Calu3 (cell line): ENCODE data around the gene NGF. TPM values are rescaled to one million over a fixed set of nuclear protein-coding genes. Genes with fewer than 3 reads are reported as not detected.
A peak's percentile ranks its signal among the peaks of the same experiment; 100 is the strongest.

Experiments used
- BruUV-seq: library from RNA; stranded (reverse); fragments of 400-500 nt; replicated peaks from 2 replicates; lab custom pipeline; 2021; lab: Mats Ljungman, UMichigan
- CTCF ChIA-PET: fragments of 300-600 bp; sonication (Branson Sonifier 250); formaldehyde crosslinking; loops from one replicate; lab custom pipeline; 2022; ENCODE audit warnings: antibody characterized with exemption; lab: Charles Lee
- DNase-seq: peaks from one replicate; pipeline ENCODE4 v3.0.0; 2022
- H3K27ac Mint-ChIP-seq: one replicate; pipeline ENCODE4 v1.8.0; 2022; ENCODE audit warnings: mixed read lengths; ENCODE audit not compliant: unreplicated experiment
- H3K27me3 Mint-ChIP-seq: one replicate; pipeline ENCODE4 v1.8.0; 2022; ENCODE audit warnings: mixed read lengths; ENCODE audit not compliant: unreplicated experiment
- H3K36me3 Mint-ChIP-seq: one replicate; pipeline ENCODE4 v1.8.0; 2022; ENCODE audit warnings: mild to moderate bottlenecking, moderate library complexity, mixed read lengths; ENCODE audit not compliant: insufficient read depth, unreplicated experiment
- H3K4me1 Mint-ChIP-seq: one replicate; pipeline ENCODE4 v1.8.0; 2022; ENCODE audit warnings: mild to moderate bottlenecking, low read depth, mixed read lengths; ENCODE audit not compliant: unreplicated experiment
- H3K4me3 Mint-ChIP-seq: one replicate; pipeline ENCODE4 v1.8.0; 2022; ENCODE audit warnings: mild to moderate bottlenecking, low read depth, moderate library complexity, mixed read lengths; ENCODE audit not compliant: unreplicated experiment
- H3K9me3 Mint-ChIP-seq: one replicate; pipeline ENCODE4 v1.8.0; 2022; ENCODE audit warnings: low read depth, mixed read lengths; ENCODE audit not compliant: unreplicated experiment
- intact Hi-C: fragments of 100-400 bp; cut with micrococcal nuclease; formaldehyde crosslinking; loops from one replicate; pipeline ENCODE4 v1.10.0; 2022; ENCODE audit not compliant: unreplicated experiment
- total RNA-seq: library from RNA; stranded (reverse); gene quantifications from 2 replicates; pipeline ENCODE4 v1.2.3, GENCODE V29; 2022
- TF ChIP-seq, protein P1 (sequence below): fragments of 200-600 bp; IDR thresholded peaks from one replicate; pipeline ENCODE4 v1.8.0; 2022; ENCODE audit warnings: antibody characterized with exemption; ENCODE audit not compliant: unreplicated experiment

NGF gene
- total RNA-seq, 1 experiment from 2014 or later: not detected

DNA sequence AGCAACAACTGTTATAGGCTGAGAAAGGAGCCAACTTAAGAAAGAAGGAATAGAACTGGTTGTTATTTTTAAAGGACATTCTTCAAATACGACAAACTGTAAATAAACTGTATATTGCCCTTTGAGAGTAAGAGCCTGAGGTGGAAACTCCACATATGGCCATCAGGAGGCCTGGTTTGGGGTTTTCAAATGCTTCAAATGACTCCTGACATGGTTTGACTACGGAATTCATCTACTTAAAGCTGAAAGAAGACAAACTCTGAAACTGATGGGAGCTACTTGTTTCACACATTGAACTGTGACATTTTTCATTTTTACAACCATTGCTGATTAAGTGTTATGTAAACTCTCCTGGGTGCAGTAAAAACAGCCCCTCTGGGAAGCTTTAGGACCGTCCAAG lies 59.8 kb downstream of the NGF start:
- Mint-ChIP-seq H3K4me1 (no peaks in the 10 kb centered on the region), H3K36me3 (no peaks in the 10 kb centered on the region), H3K9me3 (peaks cover 2% of the 10 kb centered on the region), H3K27ac (no peak overlapping the region), H3K4me3 (no peak overlapping the region), H3K27me3 (peaks cover 52% of the 10 kb centered on the region)
- BruUV-seq: no TSS peak
- intact Hi-C loops: loop anchor here (5.0 kb wide), 1 partner anchor 189 kb away; no protein-coding TSS in a partner anchor
- TF ChIP-seq, protein P1, sequence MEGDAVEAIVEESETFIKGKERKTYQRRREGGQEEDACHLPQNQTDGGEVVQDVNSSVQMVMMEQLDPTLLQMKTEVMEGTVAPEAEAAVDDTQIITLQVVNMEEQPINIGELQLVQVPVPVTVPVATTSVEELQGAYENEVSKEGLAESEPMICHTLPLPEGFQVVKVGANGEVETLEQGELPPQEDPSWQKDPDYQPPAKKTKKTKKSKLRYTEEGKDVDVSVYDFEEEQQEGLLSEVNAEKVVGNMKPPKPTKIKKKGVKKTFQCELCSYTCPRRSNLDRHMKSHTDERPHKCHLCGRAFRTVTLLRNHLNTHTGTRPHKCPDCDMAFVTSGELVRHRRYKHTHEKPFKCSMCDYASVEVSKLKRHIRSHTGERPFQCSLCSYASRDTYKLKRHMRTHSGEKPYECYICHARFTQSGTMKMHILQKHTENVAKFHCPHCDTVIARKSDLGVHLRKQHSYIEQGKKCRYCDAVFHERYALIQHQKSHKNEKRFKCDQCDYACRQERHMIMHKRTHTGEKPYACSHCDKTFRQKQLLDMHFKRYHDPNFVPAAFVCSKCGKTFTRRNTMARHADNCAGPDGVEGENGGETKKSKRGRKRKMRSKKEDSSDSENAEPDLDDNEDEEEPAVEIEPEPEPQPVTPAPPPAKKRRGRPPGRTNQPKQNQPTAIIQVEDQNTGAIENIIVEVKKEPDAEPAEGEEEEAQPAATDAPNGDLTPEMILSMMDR: no peak
- CTCF ChIA-PET: no interaction called here
- no peak for DNase-seq

DNA sequence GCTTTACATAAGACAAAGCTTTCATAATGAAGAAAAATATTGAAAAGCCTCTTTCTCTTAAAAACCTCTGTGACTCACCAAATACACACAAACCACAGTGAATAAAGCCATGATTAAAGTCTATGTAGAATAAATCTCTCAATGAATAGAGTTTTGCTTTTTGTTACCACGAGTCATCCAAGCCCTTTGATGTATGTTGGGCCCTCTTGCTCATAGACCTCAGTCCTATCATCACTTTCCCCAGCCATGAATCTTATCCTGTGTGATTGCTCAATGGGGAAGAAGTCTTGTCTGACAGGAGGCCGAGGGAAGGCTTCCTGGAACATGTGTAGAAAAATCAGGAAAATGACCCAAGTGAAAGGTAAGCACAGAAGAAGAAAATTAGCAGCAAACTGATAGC lies 60.8 kb downstream of the NGF start:
- peaks cover 2% of the 10 kb centered on the region for H3K9me3 Mint-ChIP-seq
- no peak overlapping the region for H3K4me3 Mint-ChIP-seq
- no peak overlapping the region for H3K27ac Mint-ChIP-seq
- H3K36me3 Mint-ChIP-seq: no peaks in the 10 kb centered on the region
- H3K27me3 Mint-ChIP-seq: peaks cover 53% of the 10 kb centered on the region
- BruUV-seq: no TSS peak
- TF ChIP-seq, protein P1: no peak
- DNase-seq: no peak
- no peaks in the 10 kb centered on the region for H3K4me1 Mint-ChIP-seq
- intact Hi-C loops: loop anchor here (5.0 kb wide), 1 partner anchor 190 kb away; no protein-coding TSS in a partner anchor
- CTCF ChIA-PET: no interaction called here

DNA sequence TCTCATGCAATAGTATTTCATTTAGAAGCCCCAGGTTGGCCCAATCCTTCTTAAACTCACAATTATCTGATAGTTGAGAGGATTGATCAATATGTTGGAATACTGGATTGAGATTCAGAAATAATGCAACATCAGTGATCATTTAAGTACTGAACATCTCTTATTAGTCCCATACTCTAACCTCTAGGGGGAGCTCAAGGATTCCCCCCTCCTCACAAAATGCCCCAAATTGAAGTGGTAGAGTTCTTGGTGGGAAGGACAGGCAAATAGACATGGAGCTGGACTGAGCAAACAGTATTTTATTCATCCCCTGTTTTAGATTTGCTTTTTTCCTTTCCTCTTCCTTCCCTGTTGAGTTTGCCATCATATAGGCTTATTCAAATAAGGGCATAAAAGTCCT lies 62.8 kb downstream of the NGF start:
- no peak for DNase-seq
- H3K27me3 Mint-ChIP-seq: peaks cover 60% of the 10 kb centered on the region
- H3K36me3 Mint-ChIP-seq: no peaks in the 10 kb centered on the region
- H3K9me3 Mint-ChIP-seq: peaks cover 2% of the 10 kb centered on the region
- TF ChIP-seq, protein P1: peak; percentile 42
- H3K27ac Mint-ChIP-seq: no peak overlapping the region
- CTCF ChIA-PET: interaction anchor here (0.8 to 1.7 kb wide), 5 partner anchors 9 to 195 kb away, joined by 3 to 8 read pairs (median 3); no protein-coding TSS in a partner anchor
- no peaks in the 10 kb centered on the region for H3K4me1 Mint-ChIP-seq
- H3K4me3 Mint-ChIP-seq: no peak overlapping the region
- BruUV-seq: no TSS peak
- intact Hi-C loops: loop anchor here (5.0 kb wide), 1 partner anchor 192 kb away; no protein-coding TSS in a partner anchor

DNA sequence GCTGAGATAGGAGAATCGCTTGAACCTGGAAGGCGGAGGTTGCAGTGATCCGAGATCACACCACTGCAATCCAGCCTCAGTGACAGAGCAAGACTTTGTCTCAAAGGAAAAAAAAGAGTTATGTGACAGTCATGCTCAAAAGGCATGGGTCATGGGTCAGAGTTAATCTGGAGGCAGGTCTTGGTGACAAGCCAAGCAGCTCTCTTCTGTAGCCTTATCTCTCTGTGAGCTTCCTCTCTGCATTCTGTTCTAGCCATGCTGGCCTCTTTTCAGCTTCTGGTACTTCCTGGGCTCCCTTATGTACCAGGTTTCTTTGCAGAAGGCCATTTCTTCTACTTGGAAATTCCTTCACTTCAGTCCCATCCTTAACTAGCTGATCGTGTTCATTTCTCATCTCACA lies 63.6 kb downstream of the NGF start:
- Mint-ChIP-seq H3K27me3 (peaks cover 65% of the 10 kb centered on the region), H3K36me3 (no peaks in the 10 kb centered on the region), H3K9me3 (peaks cover 2% of the 10 kb centered on the region), H3K27ac (no peak overlapping the region), H3K4me3 (no peak overlapping the region), H3K4me1 (no peaks in the 10 kb centered on the region)
- no TSS peak for BruUV-seq
- CTCF ChIA-PET: interaction anchor here (1.1 to 1.7 kb wide), 2 partner anchors 181 to 195 kb away, joined by 3 to 6 read pairs; no protein-coding TSS in a partner anchor
- TF ChIP-seq, protein P1: no peak
- intact Hi-C loops: no loop called here
- no peak for DNase-seq
